Liver (tissue), 9 donors: ENCODE results near the gene TMEM135. TPM values are rescaled to one million over a fixed set of nuclear protein-coding genes. Genes with fewer than 3 reads are reported as not detected.

ENCODE experiments used
- DNase-seq: peaks from one replicate; pipeline ENCODE4 v3.0.0-alpha.2; 2017; ENCODE audit warnings: low spot score
- H3K27ac ChIP-seq, 2 donors: one replicate each; pipeline ENCODE4 v1.7.0; 2013; ENCODE audit warnings: inconsistent platforms in 2 of 2, low read length in 2 of 2, control low read depth in 1 of 2, low read depth in 1 of 2, mild to moderate bottlenecking in 1 of 2
- H3K27me3 ChIP-seq, 4 donors: one replicate each; pipeline versions ENCODE4 v1.6.1 to v1.7.0; 2013; ENCODE audit warnings: low read length in 3 of 4, inconsistent platforms in 1 of 4, mild to moderate bottlenecking in 1 of 4, moderate library complexity in 1 of 4; ENCODE audit not compliant: control insufficient read depth in 4 of 4, insufficient read depth in 4 of 4
- H3K36me3 ChIP-seq, 4 donors: one replicate each; pipeline versions ENCODE4 v1.6.1 to v1.7.0; 2013; ENCODE audit warnings: low read length in 3 of 4, mild to moderate bottlenecking in 3 of 4, low read depth in 1 of 4, moderate library complexity in 1 of 4; ENCODE audit not compliant: control insufficient read depth in 4 of 4, insufficient read depth in 3 of 4
- H3K4me1 ChIP-seq, 4 donors: one replicate each; pipeline versions ENCODE4 v1.6.1 to v1.7.0; 2013; ENCODE audit warnings: low read length in 3 of 4, mild to moderate bottlenecking in 3 of 4, moderate library complexity in 1 of 4; ENCODE audit not compliant: control insufficient read depth in 4 of 4, insufficient read depth in 4 of 4
- H3K4me3 ChIP-seq, 3 donors: one replicate each; pipeline versions ENCODE4 v1.6.1 to v1.7.0; 2013; ENCODE audit warnings: low read length in 3 of 3, control low read depth in 1 of 3, low read depth in 1 of 3, mild to moderate bottlenecking in 1 of 3
- H3K9ac ChIP-seq, 2 donors: one replicate each; pipeline ENCODE4 v1.7.0; 2013; ENCODE audit warnings: low read length in 2 of 2, mild to moderate bottlenecking in 2 of 2, moderate library complexity in 2 of 2, control low read depth in 1 of 2, low read depth in 1 of 2
- H3K9me3 ChIP-seq, 4 donors: one replicate each; pipeline versions ENCODE4 v1.6.1 to v1.7.0; 2013; ENCODE audit warnings: low read length in 3 of 4; ENCODE audit not compliant: control insufficient read depth in 4 of 4
- EGR1 ChIP-seq, 2 donors: IDR thresholded peaks; 2 replicates each; pipeline ENCODE4 v1.6.1; 2016 to 2018; ENCODE audit warnings: antibody characterized with exemption in 2 of 2, low read depth in 2 of 2
- FOXA1 ChIP-seq: IDR thresholded peaks from 2 replicates; pipeline ENCODE4 v1.6.1; 2016; ENCODE audit warnings: antibody characterized with exemption
- GABPA ChIP-seq, 2 donors: IDR thresholded peaks in 1 of 2; conservative IDR thresholded peaks in 1 of 2; 2 replicates each; pipeline ENCODE4 v1.6.1; 2016; ENCODE audit warnings: antibody characterized with exemption in 2 of 2, mild to moderate bottlenecking in 1 of 2, moderate library complexity in 1 of 2
- JUND ChIP-seq, 2 donors: IDR thresholded peaks; 2 replicates each; pipeline ENCODE4 v1.6.1; 2016; ENCODE audit warnings: antibody characterized with exemption in 2 of 2
- RAD21 ChIP-seq, 2 donors: IDR thresholded peaks; 2 replicates each; pipeline ENCODE4 v1.6.1; 2016; ENCODE audit warnings: antibody characterized with exemption in 2 of 2, mild to moderate bottlenecking in 2 of 2
- REST ChIP-seq: IDR thresholded peaks from 2 replicates; pipeline ENCODE4 v1.6.1; 2016; ENCODE audit warnings: antibody characterized with exemption, mild to moderate bottlenecking
- RXRA ChIP-seq, 2 donors: IDR thresholded peaks; 2 replicates each; pipeline ENCODE4 v1.6.1; 2017 to 2018; ENCODE audit warnings: antibody characterized with exemption in 2 of 2, mild to moderate bottlenecking in 1 of 2
- SP1 ChIP-seq: IDR thresholded peaks from 2 replicates; pipeline ENCODE4 v1.6.1; 2018; ENCODE audit warnings: antibody characterized with exemption, mild to moderate bottlenecking
- YY1 ChIP-seq: IDR thresholded peaks from 2 replicates; pipeline ENCODE4 v1.6.1; 2016; ENCODE audit warnings: antibody characterized with exemption, mild to moderate bottlenecking
- ZBTB33 ChIP-seq: IDR thresholded peaks from 2 replicates; pipeline ENCODE4 v1.6.1; 2016; ENCODE audit warnings: antibody characterized with exemption
- WGBS: extraction: QIAGEN DNeasy Blood & Tissue Kit; methylation state at CpG from one replicate; pipeline ENCODE4 v1.1.7; 2013; 5-methylcytosine and 5-hydroxymethylcytosine counted together
- polyA plus RNA-seq, 2 donors: library from polyadenylated mRNA; stranded (reverse) in 1 of 2; unstranded in 1 of 2; fragments of 200-250 nt in 1 of 2; fragments of >200 nt in 1 of 2; fragmentation: Nextera tagmentation in 1 of 2; extraction: Ambion mirVana in 1 of 2; gene quantifications; one replicate each; pipeline versions ENCODE4 v1.2.1 to v1.2.3, GENCODE V29; 2013 to 2015
- total RNA-seq, 2 donors: library from RNA; depleted of rRNA; stranded (reverse); fragments of >200 nt; gene quantifications; one replicate each; pipeline ENCODE4 v1.2.3, GENCODE V29; 2014
- TF ChIP-seq, protein P1 (sequence below): fragments of 150-350 bp; IDR thresholded peaks from 2 replicates; pipeline ENCODE4 v1.5.1; 2017; ENCODE audit warnings: improper control_type of control experiment, low read depth, low read length; ENCODE audit not compliant: missing input control
- donor health status: healthy.
- donor health status: healthy.
- donor health status: healthy.
- donor health status: healthy.
- donor health status: healthy.

Gene TMEM135
- total and polyA plus RNA-seq, 4 donors = 10.0 to 38.9 (median 23.5) TPM

GRCh38 chr11:86993031-86993430, 44.7 kb upstream of the TMEM135 start:
- Histone ChIP-seq H3K4me1 (peaks cover 0 to 7% (median 0%) of the 10 kb centered on the region in 4 donors), H3K27me3 (no peaks in the 10 kb centered on the region), H3K9me3 (no peaks in the 10 kb centered on the region), H3K36me3 (no peaks in the 10 kb centered on the region), H3K9ac (no peak overlapping the region), H3K4me3 (no peak overlapping the region), H3K27ac (no peak overlapping the region)
- no peak for DNase-seq
- TF ChIP-seq JUND (IDR thresholded peaks at IDR 0.05) = no peak
- no peak for TF ChIP-seq REST
- TF ChIP-seq EGR1 (IDR thresholded peaks at IDR 0.05; ENCODE audit: low read depth in 2 of 2) = no peak
- TF ChIP-seq GABPA (IDR thresholded peaks at IDR 0.05 in 1 of 2, conservative IDR thresholded peaks at IDR 0.05 in 1 of 2) = no peak
- TF ChIP-seq ZBTB33 = no peak
- no peak for TF ChIP-seq RAD21 (IDR thresholded peaks at IDR 0.05)
- WGBS = 78% methylated on average over 3 of the region's 3 CpGs

- Histone ChIP-seq H3K4me1 (no peaks in the 10 kb centered on the region), H3K9ac (no peak overlapping the region), H3K36me3 (no peaks in the 10 kb centered on the region), H3K27me3 (no peaks in the 10 kb centered on the region), H3K4me3 (no peak overlapping the region), H3K27ac (no peak overlapping the region), H3K9me3 (no peaks in the 10 kb centered on the region)
- 97% methylated on average over 1 of the region's 1 CpG for WGBS
- DNase-seq = no peak
- TF ChIP-seq FOXA1 = no peak
- no peak for TF ChIP-seq SP1
- TF ChIP-seq RXRA (IDR thresholded peaks at IDR 0.05) = no peak
- TF ChIP-seq ZBTB33 = no peak
- no peak for TF ChIP-seq YY1
- TF ChIP-seq RAD21 (IDR thresholded peaks at IDR 0.05) = no peak
- TF ChIP-seq GABPA (IDR thresholded peaks at IDR 0.05 in 1 of 2, conservative IDR thresholded peaks at IDR 0.05 in 1 of 2) = no peak
- no peak for TF ChIP-seq EGR1 (IDR thresholded peaks at IDR 0.05; ENCODE audit: low read depth in 2 of 2)
- TF ChIP-seq, protein P1, sequence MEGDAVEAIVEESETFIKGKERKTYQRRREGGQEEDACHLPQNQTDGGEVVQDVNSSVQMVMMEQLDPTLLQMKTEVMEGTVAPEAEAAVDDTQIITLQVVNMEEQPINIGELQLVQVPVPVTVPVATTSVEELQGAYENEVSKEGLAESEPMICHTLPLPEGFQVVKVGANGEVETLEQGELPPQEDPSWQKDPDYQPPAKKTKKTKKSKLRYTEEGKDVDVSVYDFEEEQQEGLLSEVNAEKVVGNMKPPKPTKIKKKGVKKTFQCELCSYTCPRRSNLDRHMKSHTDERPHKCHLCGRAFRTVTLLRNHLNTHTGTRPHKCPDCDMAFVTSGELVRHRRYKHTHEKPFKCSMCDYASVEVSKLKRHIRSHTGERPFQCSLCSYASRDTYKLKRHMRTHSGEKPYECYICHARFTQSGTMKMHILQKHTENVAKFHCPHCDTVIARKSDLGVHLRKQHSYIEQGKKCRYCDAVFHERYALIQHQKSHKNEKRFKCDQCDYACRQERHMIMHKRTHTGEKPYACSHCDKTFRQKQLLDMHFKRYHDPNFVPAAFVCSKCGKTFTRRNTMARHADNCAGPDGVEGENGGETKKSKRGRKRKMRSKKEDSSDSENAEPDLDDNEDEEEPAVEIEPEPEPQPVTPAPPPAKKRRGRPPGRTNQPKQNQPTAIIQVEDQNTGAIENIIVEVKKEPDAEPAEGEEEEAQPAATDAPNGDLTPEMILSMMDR = no peak
These were observed 40.7 kb upstream of the TMEM135 start for GRCh38 chr11:86996953-86997570.
